ENCODE measurements around the gene DMD.

Gene DMD

DNA sequence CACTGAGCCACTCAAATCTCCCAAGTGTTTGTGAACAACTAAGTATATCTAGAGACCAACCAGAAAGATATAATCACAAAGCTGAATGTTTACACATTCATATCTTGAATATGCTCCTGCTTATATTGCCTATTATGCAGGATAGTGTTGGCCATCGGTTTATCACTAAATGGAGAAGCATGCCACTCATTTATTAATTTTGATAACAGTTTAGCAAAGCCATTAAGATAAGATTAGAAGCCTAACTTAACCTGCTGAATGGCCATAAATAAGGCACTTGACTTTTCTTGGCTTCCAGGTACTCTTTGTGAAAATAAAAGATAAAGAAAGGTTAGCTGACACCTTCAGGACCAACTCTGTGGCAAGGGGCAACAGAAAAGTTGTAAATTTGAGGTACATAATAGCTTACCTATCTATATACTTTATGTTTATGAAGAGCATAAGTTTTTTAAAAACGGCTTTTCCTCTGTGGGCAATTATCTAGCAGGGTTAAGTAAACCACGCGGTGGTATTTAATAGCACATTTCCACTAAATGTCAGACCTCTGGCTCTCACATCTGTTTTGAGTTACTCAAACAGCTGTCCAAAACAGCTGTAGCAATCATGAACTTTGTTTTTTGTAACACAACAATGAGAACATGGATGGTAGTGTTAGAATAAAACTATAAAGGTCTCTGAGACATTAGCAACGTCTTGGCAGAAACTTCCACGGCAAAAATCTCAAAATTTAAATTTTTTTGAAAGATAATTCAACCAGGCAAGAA lies 2080.7 kb downstream of the DMD start:
- DNase-seq, result no peak

GRCh38 chrX:31128855-31129254 lies 2082.5 kb downstream of the DMD start:
- no peak for DNase-seq

- no peak for DNase-seq
Observed at GRCh38 chrX:31127716-31128115, 2083.6 kb downstream of the DMD start.

GRCh38 chrX:31126205-31126604 lies 2085.1 kb downstream of the DMD start:
- DNase-seq, result no peak

DNA sequence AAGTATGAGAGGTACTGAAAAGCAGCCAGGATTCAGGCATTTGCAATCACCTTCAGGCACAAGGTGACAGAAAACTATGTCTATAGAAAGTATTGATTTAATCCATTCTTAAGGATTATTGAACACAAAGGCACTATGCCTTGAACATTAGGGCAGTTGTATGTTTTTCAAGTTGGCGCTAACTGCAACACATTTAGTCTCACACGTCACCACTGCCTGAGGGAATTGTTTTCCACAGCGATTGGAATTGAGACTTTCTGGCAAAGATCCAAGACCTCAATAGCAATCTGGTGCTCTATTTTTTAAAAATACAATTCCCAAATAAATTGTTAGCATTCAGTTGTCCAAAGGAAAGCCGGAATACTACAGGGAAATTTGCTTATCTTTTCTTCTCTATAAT lies 2086.8 kb downstream of the DMD start:
- DNase-seq, result no peak

- no peak for DNase-seq
Observed at GRCh38 chrX:31123335-31123734, 2088.0 kb downstream of the DMD start.

DNA sequence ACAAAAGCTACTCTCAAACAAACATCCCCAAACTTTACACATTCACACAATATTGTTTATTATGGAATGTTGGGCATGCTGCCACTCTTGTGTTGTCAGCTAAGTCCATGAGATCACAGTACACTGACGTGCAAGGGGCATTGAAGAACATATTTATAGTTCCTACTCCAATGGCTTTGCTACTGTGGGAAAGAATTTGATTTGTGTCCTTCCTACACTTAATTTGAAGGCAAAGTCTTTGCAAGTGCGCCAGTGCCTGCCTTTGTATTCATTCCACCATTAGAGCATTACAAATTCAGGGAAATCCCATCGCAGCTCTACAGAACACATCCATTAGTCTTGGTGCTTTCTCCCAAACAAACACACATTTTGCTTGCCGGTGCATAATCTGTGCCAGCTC lies 2094.1 kb downstream of the DMD start:
- no peak for DNase-seq

GRCh38 chrX:31115398-31115797 lies 2096.0 kb downstream of the DMD start:
- DNase-seq, result no peak

DNA sequence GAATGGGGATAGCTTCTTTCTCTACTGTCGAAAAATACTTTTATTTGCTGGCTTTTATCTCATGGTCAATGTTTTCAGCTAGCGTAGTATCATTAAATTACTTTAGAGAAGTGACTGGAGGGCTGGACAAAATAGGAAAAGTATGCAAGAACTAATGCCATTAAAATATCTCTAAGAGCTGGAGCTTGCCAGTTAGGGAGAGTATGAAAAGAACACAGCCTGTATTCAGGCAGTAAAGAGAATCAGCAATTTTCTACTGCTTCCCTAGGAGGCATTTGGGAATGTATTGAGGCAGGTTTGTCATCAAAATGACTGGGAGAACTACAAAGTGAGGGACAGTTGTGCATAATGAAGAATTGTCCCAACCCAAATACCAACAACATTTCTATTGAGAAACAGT lies 2096.5 kb downstream of the DMD start:
- DNase-seq, result no peak

GRCh38 chrX:31112226-31112999 lies 2098.9 kb downstream of the DMD start:
- DNase-seq, result no peak

- no peak for DNase-seq
Observed at GRCh38 chrX:31110657-31111056, 2100.7 kb downstream of the DMD start.

GRCh38 chrX:31099536-31100090 lies 2111.7 kb downstream of the DMD start:
- no peak for DNase-seq

DNA sequence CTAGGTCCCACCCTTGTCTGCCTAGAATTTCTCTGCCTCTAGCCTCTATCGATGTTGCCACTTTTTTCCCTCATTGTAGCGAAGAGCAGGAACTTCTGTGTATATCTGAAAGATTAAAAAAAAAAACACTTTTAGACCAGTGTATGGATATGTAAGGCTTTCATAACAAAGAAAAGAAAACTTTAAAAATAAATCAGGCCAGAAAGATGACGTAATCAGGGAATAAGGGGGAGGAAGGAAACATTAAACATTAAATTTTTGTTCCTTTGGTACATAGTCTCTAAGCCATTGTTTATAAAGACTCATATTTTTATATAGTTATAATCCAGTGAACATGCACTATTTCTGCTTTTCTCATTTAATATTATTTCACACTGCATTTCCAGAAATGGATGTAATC lies 2113.3 kb downstream of the DMD start:
- no peak for DNase-seq

GRCh38 chrX:31093639-31093975 lies 2117.7 kb downstream of the DMD start:
- DNase-seq, result no peak

DNA sequence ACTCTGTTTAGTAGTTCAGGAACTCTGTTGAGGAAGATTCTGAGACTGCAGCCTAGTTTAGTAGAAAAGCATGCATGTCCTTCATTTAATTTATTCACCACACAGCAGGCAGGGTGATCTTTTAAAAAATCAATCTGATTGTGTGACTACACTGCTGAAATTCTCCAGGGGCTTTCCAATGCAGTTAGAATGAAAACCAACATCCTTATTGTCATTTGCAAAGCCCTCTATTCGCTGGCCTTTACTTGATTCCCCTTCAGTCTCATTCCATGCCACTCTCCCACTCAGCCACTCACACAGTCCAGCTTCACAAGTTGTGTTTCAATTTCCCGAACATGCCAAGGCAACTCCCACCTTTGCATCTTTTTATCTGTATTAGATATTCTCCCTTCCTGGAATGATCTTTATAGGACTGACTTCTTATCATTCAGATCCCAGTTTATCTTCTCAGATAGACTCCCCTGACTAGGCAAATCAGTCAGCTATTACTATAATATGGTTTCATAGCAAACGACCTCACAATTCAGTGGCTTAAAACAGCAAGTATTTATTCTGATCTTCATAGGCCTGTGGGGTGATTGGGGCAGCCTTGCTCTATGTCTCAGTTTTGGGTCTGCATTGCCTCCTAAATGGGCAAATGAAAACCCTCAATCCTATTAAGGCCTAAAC lies 2118.2 kb downstream of the DMD start:
- DNase-seq, result no peak

DNA sequence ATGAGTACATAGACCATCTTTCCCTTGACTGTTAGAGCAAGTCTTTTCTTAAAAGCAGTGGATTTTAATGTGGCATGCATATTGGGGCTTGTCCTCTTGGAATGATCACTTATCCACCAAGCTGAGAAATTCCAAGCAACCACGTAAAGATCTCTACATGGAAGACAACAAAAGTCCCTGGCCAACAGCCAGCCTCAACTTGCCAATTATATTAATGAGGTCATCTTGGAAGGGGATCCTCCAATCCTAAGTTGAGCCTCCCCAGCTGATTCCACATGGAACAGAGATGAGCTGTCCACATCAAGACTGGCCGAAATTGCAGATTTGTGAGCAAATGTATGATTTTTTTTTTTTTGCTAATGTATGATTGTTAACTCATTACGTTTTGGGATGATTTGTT lies 2118.9 kb downstream of the DMD start:
- DNase-seq, result peak; percentile 44

DNA sequence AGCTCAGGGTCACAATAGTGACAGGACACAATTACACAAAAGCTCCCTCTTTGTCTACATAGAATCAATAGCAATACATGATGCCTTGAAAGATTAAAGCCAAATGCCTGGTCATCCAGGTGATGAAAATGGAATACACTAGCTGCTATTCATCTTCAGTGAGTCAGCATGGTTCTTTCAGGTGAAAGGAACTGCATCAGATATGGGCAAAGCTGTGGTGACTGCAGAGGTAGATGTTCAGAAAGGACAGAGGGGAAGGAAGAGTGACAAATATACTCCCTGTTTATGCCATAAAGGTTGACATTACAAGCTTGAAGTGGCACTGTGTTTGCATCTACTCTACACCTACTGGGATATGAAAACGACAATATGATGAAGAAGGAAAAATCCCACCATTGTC lies 2119.5 kb downstream of the DMD start:
- DNase-seq, result no peak

- DNase-seq, result no peak
Observed at GRCh38 chrX:31074522-31074921, 2136.8 kb downstream of the DMD start.

- DNase-seq, result no peak
Observed at GRCh38 chrX:31071725-31072124, 2139.6 kb downstream of the DMD start, which contains the start of gene FTHL17. FTHL17 (minus strand) TSS chrX:31072041; CDS start chrX:31071953, 88 bp downstream.

DNA sequence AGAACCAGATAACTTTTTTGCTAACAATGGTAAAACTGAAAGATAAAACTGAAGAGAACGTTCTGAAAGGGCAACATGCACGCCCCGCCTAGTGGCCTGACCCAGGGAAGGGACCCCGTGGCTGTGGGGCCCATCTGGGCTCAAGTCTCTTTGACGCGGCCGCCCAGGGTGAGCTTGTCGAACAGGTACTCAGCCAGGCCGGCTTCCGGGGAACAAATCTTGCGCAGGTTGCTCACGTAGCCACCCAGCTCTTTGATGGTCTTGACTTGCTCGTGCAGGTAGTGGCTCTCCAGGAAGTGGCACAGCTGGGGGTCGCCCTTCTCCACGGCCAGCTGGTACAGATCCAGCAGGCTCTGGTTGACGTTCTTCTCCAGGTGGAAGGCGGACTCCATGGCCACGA lies 2140.1 kb downstream of the DMD start:
- DNase-seq, result no peak

- DNase-seq, result no peak
Observed at GRCh38 chrX:31070057-31070468, 2141.3 kb downstream of the DMD start.
